Loucy (cell line): Measurements from ENCODE around the gene OPHN1.

Experiments used
- EZH2phosphoT487 ChIP-seq: fragments of 200-600 bp; IDR thresholded peaks from 2 replicates; pipeline ENCODE4 v1.6.1; 2018; ENCODE audit warnings: antibody characterized with exemption, mild to moderate bottlenecking, moderate library complexity, borderline replicate concordance
- TF ChIP-seq, protein P1 (sequence below): fragments of 200-600 bp; sonication (generic); conservative IDR thresholded peaks from 2 replicates; pipeline ENCODE4 v1.5.1; 2014; ENCODE audit warnings: mild to moderate bottlenecking, antibody characterized with exemption, low read length

DNA sequence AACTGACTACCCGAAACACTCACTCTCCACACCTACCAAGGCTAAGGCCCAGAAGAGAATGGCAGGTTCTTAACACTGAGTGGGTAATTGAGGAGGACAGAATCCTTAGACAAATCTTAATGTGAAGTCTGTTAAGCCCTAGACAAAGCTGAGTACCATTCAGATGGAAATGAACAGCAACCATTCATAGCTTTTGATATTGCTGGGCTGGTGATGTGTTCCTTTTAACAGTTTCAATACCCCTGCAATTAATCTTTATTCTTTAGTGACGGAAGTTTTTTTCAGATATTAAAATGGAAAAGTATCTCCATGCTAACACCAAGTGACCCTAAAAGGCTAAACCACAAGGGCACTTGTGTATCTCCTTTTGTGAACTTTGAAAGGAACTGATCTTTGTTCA, 334.9 kb downstream of the OPHN1 start:
- TF ChIP-seq, protein P1, sequence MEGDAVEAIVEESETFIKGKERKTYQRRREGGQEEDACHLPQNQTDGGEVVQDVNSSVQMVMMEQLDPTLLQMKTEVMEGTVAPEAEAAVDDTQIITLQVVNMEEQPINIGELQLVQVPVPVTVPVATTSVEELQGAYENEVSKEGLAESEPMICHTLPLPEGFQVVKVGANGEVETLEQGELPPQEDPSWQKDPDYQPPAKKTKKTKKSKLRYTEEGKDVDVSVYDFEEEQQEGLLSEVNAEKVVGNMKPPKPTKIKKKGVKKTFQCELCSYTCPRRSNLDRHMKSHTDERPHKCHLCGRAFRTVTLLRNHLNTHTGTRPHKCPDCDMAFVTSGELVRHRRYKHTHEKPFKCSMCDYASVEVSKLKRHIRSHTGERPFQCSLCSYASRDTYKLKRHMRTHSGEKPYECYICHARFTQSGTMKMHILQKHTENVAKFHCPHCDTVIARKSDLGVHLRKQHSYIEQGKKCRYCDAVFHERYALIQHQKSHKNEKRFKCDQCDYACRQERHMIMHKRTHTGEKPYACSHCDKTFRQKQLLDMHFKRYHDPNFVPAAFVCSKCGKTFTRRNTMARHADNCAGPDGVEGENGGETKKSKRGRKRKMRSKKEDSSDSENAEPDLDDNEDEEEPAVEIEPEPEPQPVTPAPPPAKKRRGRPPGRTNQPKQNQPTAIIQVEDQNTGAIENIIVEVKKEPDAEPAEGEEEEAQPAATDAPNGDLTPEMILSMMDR, result no peak
- no peak for TF ChIP-seq EZH2phosphoT487
